BLaER1 (cell line): ENCODE data around the gene NUAK1.
A peak's percentile ranks its signal among the peaks of the same experiment; 100 is the strongest.

Source experiments
- H3K27ac ChIP-seq: shearing (Covaris generic); formaldehyde crosslinking; 2 replicates; pipeline ENCODE4 v1.8.1; 2022
- H3K27me3 ChIP-seq: shearing (Covaris generic); formaldehyde crosslinking; 2 replicates; pipeline ENCODE4 v1.8.1; 2022
- H3K36me3 ChIP-seq: shearing (Covaris generic); formaldehyde crosslinking; 2 replicates; pipeline ENCODE4 v1.8.1; 2022
- H3K4me1 ChIP-seq: shearing (Covaris generic); formaldehyde crosslinking; 2 replicates; pipeline ENCODE4 v1.8.1; 2022
- H3K4me2 ChIP-seq: shearing (Covaris generic); formaldehyde crosslinking; 2 replicates; pipeline ENCODE4 v1.8.1; 2022
- H3K4me3 ChIP-seq: shearing (Covaris generic); formaldehyde crosslinking; 2 replicates; pipeline ENCODE4 v1.8.1; 2022
- H3K9ac ChIP-seq: shearing (Covaris generic); formaldehyde crosslinking; 2 replicates; pipeline ENCODE4 v1.8.1; 2022
- H3K9me3 ChIP-seq: shearing (Covaris generic); formaldehyde crosslinking; 2 replicates; pipeline ENCODE4 v1.8.1; 2022
- H4K20me1 ChIP-seq: shearing (Covaris generic); formaldehyde crosslinking; 2 replicates; pipeline ENCODE4 v1.8.1; 2022
- Cebpa-rat ChIP-seq: shearing (Covaris generic); IDR thresholded peaks from 2 replicates; pipeline ENCODE4 v1.8.1; 2022

NUAK1 gene

GRCh38 chr12:106106061-106106566 is 32.6 kb downstream of the NUAK1 start:
- no peaks in the 10 kb centered on the region for H3K4me1 ChIP-seq
- H3K27me3 ChIP-seq: peaks cover 16% of the 10 kb centered on the region
- no peak overlapping the region for H3K4me3 ChIP-seq
- no peaks in the 10 kb centered on the region for H3K9me3 ChIP-seq
- H3K9ac ChIP-seq: no peak overlapping the region
- no peak overlapping the region for H3K4me2 ChIP-seq
- H4K20me1 ChIP-seq: no peaks in the 10 kb centered on the region
- no peak for TF ChIP-seq Cebpa-rat
- H3K36me3 ChIP-seq: no peaks in the 10 kb centered on the region
- H3K27ac ChIP-seq: no peak overlapping the region

- H3K4me1 ChIP-seq: peaks cover 16% of the 10 kb centered on the region
- no peak overlapping the region for H3K9ac ChIP-seq
- H3K9me3 ChIP-seq: no peaks in the 10 kb centered on the region
- H3K4me3 ChIP-seq: no peak overlapping the region
- no peaks in the 10 kb centered on the region for H3K36me3 ChIP-seq
- H3K27me3 ChIP-seq: peaks cover 10% of the 10 kb centered on the region
- no peak overlapping the region for H3K4me2 ChIP-seq
- TF ChIP-seq Cebpa-rat: no peak
- H3K27ac ChIP-seq: no peak overlapping the region
- no peaks in the 10 kb centered on the region for H4K20me1 ChIP-seq
These were observed 37.0 kb downstream of the NUAK1 start for GRCh38 chr12:106101803-106102202.

- no peaks in the 10 kb centered on the region for H3K9me3 ChIP-seq
- no peaks in the 10 kb centered on the region for H3K36me3 ChIP-seq
- no peak overlapping the region for H3K4me3 ChIP-seq
- no peak for TF ChIP-seq Cebpa-rat
- H4K20me1 ChIP-seq: no peaks in the 10 kb centered on the region
- H3K27ac ChIP-seq: no peak overlapping the region
- peaks cover 16% of the 10 kb centered on the region for H3K4me1 ChIP-seq
- peak overlapping the region; percentile 60 for H3K4me2 ChIP-seq
- H3K9ac ChIP-seq: no peak overlapping the region
- H3K27me3 ChIP-seq: no peaks in the 10 kb centered on the region
These were observed 40.0 kb downstream of the NUAK1 start for GRCh38 chr12:106098691-106099200.

DNA sequence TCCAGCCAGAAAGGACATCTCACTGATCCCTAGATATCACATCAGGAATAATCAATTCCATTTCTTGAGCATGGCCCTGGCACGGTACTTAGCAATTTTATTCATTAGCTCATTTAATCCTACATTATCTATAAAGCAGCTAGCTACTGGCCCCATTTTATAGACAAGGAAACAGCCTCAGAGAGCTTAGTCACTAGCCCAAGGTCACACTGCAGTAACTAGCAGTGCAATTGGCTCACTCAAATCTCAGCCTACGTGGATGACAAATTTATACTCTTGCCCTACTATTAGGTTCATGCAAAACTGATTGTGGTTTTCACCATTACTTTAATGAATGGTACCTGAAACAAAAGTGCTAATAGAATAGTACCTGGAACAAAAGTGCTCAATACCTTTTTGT is 41.7 kb downstream of the NUAK1 start:
- Histone ChIP-seq H4K20me1 (no peaks in the 10 kb centered on the region), H3K4me3 (no peak overlapping the region), H3K4me1 (peaks cover 16% of the 10 kb centered on the region), H3K27ac (no peak overlapping the region), H3K9me3 (no peaks in the 10 kb centered on the region), H3K9ac (no peak overlapping the region), H3K4me2 (no peak overlapping the region), H3K36me3 (no peaks in the 10 kb centered on the region), H3K27me3 (no peaks in the 10 kb centered on the region)
- no peak for TF ChIP-seq Cebpa-rat

- no peak for TF ChIP-seq Cebpa-rat
- no peaks in the 10 kb centered on the region for H3K27me3 ChIP-seq
- H3K4me3 ChIP-seq: no peak overlapping the region
- H4K20me1 ChIP-seq: no peaks in the 10 kb centered on the region
- no peaks in the 10 kb centered on the region for H3K9me3 ChIP-seq
- H3K4me1 ChIP-seq: peaks cover 16% of the 10 kb centered on the region
- H3K36me3 ChIP-seq: no peaks in the 10 kb centered on the region
- H3K27ac ChIP-seq: no peak overlapping the region
- H3K4me2 ChIP-seq: no peak overlapping the region
- no peak overlapping the region for H3K9ac ChIP-seq
These were observed 42.4 kb downstream of the NUAK1 start for GRCh38 chr12:106096376-106096775.

DNA sequence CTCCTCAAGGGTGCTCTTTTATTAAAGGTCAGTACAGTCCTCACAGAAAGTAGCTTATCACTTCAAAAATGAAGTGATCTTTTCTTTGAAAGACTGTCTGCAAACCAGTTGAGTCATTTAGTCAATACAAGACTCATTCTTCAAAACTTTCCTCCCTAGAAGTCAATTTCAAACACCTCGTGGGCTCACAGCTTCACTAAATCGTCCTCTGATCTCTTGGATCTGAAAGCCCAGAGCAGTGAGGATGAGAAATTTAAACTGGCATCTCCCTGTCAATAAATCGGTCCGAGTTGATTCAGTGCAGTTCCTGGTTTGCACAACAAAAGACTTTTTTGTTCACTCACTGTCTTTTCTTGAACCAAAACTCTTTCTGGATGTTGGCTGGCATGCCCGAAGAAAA is 44.5 kb downstream of the NUAK1 start:
- H3K4me1 ChIP-seq: peaks cover 16% of the 10 kb centered on the region
- no peak overlapping the region for H3K9ac ChIP-seq
- H4K20me1 ChIP-seq: no peaks in the 10 kb centered on the region
- H3K4me3 ChIP-seq: no peak overlapping the region
- no peaks in the 10 kb centered on the region for H3K36me3 ChIP-seq
- TF ChIP-seq Cebpa-rat: no peak
- no peak overlapping the region for H3K4me2 ChIP-seq
- H3K27ac ChIP-seq: no peak overlapping the region
- no peaks in the 10 kb centered on the region for H3K27me3 ChIP-seq
- no peaks in the 10 kb centered on the region for H3K9me3 ChIP-seq

DNA sequence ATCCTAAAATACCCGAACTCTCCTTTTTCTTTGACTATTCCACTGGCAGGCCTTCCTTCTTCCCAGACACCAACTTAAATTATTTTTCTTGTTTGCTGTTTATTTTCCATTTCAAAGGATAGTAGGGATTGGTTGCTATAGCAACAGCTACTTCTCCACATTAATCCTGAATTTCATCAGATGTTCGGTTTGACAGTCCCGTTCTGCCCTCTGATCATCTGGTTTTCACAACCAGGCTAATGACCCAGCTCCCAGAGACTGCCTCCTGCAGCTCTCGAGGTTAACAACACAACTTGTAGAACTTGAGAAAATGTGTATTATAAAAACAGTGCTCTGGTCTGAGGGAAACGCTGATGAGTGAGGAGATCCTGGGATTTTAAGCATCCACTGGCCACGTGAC is 45.5 kb downstream of the NUAK1 start:
- no peaks in the 10 kb centered on the region for H3K27me3 ChIP-seq
- peaks cover 5% of the 10 kb centered on the region for H3K4me1 ChIP-seq
- no peak overlapping the region for H3K4me3 ChIP-seq
- no peaks in the 10 kb centered on the region for H3K9me3 ChIP-seq
- no peak overlapping the region for H3K27ac ChIP-seq
- no peak overlapping the region for H3K4me2 ChIP-seq
- no peak overlapping the region for H3K9ac ChIP-seq
- TF ChIP-seq Cebpa-rat: no peak
- no peaks in the 10 kb centered on the region for H4K20me1 ChIP-seq
- no peaks in the 10 kb centered on the region for H3K36me3 ChIP-seq

GRCh38 chr12:106091446-106091820 is 47.3 kb downstream of the NUAK1 start:
- Histone ChIP-seq H3K4me3 (no peak overlapping the region), H3K27me3 (no peaks in the 10 kb centered on the region), H3K27ac (no peak overlapping the region), H3K4me1 (no peaks in the 10 kb centered on the region), H3K36me3 (no peaks in the 10 kb centered on the region), H3K4me2 (no peak overlapping the region), H3K9me3 (no peaks in the 10 kb centered on the region), H4K20me1 (no peaks in the 10 kb centered on the region), H3K9ac (no peak overlapping the region)
- no peak for TF ChIP-seq Cebpa-rat

GRCh38 chr12:106090591-106091445 is 47.9 kb downstream of the NUAK1 start:
- TF ChIP-seq Cebpa-rat: no peak
- H3K4me1 ChIP-seq: no peaks in the 10 kb centered on the region
- H3K4me2 ChIP-seq: no peak overlapping the region
- no peaks in the 10 kb centered on the region for H3K9me3 ChIP-seq
- H3K27me3 ChIP-seq: no peaks in the 10 kb centered on the region
- no peak overlapping the region for H3K9ac ChIP-seq
- no peaks in the 10 kb centered on the region for H4K20me1 ChIP-seq
- H3K36me3 ChIP-seq: no peaks in the 10 kb centered on the region
- no peak overlapping the region for H3K4me3 ChIP-seq
- no peak overlapping the region for H3K27ac ChIP-seq

- Histone ChIP-seq H4K20me1 (no peaks in the 10 kb centered on the region), H3K36me3 (no peaks in the 10 kb centered on the region), H3K27ac (no peak overlapping the region), H3K4me3 (no peak overlapping the region), H3K4me1 (no peaks in the 10 kb centered on the region), H3K4me2 (no peak overlapping the region), H3K9me3 (no peaks in the 10 kb centered on the region), H3K27me3 (no peaks in the 10 kb centered on the region), H3K9ac (no peak overlapping the region)
- TF ChIP-seq Cebpa-rat: no peak
These were observed 48.8 kb downstream of the NUAK1 start for GRCh38 chr12:106089935-106090334.
